Measurements from ENCODE around the gene HCRTR1. TPM values are rescaled to one million over a fixed set of nuclear protein-coding genes. Genes with fewer than 3 reads are reported as not detected.

Gene HCRTR1
- total RNA-seq, 4 donors from 2014 or later = not detected

- no peak overlapping the region for H3K27ac ChIP-seq
- WGBS = 74% methylated on average over 7 of the region's 7 CpGs
- no peaks in the 10 kb centered on the region for H3K27me3 ChIP-seq
- H3K9me3 ChIP-seq = no peaks in the 10 kb centered on the region
- TF ChIP-seq POLR2AphosphoS5 (IDR thresholded peaks at IDR 0.05) (no peak), POLR2A (IDR thresholded peaks at IDR 0.05) (no peak), EP300 (IDR thresholded peaks at IDR 0.05) (no peak), CTCF (IDR thresholded peaks at IDR 0.05) (no peak)
- H3K4me3 ChIP-seq = no peak overlapping the region
- peaks cover 36% of the 10 kb centered on the region for H3K36me3 ChIP-seq
- DNase-seq (ENCODE audit: low spot score in 2 of 2) = no peak
- H3K4me1 ChIP-seq = peaks cover 9% of the 10 kb centered on the region
Observed at GRCh38 chr1:31675161-31675560, 57.7 kb downstream of the HCRTR1 start.

- peaks cover 3% of the 10 kb centered on the region for H3K4me1 ChIP-seq
- DNase-seq (ENCODE audit: low spot score in 2 of 2) = no peak
- TF ChIP-seq EP300 (IDR thresholded peaks at IDR 0.05) = no peak
- TF ChIP-seq POLR2AphosphoS5 (IDR thresholded peaks at IDR 0.05) = no peak
- no peak for TF ChIP-seq POLR2A (IDR thresholded peaks at IDR 0.05)
- no peak for TF ChIP-seq CTCF (IDR thresholded peaks at IDR 0.05)
- 80% methylated on average over 14 of the region's 14 CpGs for WGBS
- no peak overlapping the region for H3K4me3 ChIP-seq
- H3K27ac ChIP-seq = no peak overlapping the region
- no peaks in the 10 kb centered on the region for H3K9me3 ChIP-seq
- H3K27me3 ChIP-seq = no peaks in the 10 kb centered on the region
- peaks cover 42% of the 10 kb centered on the region for H3K36me3 ChIP-seq
Observed at GRCh38 chr1:31675756-31676155, 58.3 kb downstream of the HCRTR1 start.

Other genes with a start within 250 kb of the HCRTR1 start
- gene FABP3, start 244.6 kb upstream of the HCRTR1 start, total RNA-seq = 1 to 10 TPM; 1.5 to 5.6 (median 3.3) TPM
- gene SERINC2, start 204.5 kb upstream of the HCRTR1 start, total RNA-seq = 10 to 100 TPM; 52.9 to 95.6 (median 68.3) TPM
- 10 to 100 TPM; 40.1 to 78.5 (median 64.0) TPM for gene TINAGL1, start 41.2 kb upstream of the HCRTR1 start, total RNA-seq
- 100 to 1,000 TPM in 3 of 4 donors, 10 to 100 TPM in 1; 97.9 to 117 (median 103) TPM for gene PEF1, start 27.2 kb downstream of the HCRTR1 start, total RNA-seq
- gene COL16A1, start 86.3 kb downstream of the HCRTR1 start, total RNA-seq = 100 to 1,000 TPM in 2 of 4 donors, 10 to 100 TPM in 2; 41.6 to 188 (median 93.1) TPM
- 1 to 10 TPM; 1.4 to 6.0 (median 2.5) TPM for gene ADGRB2, start 146.7 kb downstream of the HCRTR1 start, total RNA-seq
- 1 to 10 TPM in 1 of 4 donors, not detected in 3; 3.2 TPM for gene SPOCD1, start 198.3 kb downstream of the HCRTR1 start, total RNA-seq